Fibroblast of lung (primary cell): ENCODE results near the gene CTAG2. TPM values are rescaled to one million over a fixed set of nuclear protein-coding genes. Genes with fewer than 3 reads are reported as not detected.

Experiments used
- DNase-seq, 2 donors: peaks; one replicate each; pipeline versions ENCODE4 v3.0.0 to v3.0.0-alpha.2; 2010; ENCODE audit warnings: low read depth in 2 of 2
- H2AFZ ChIP-seq: 2 replicates; pipeline ENCODE4 v1.5.1; 2012; ENCODE audit warnings: low read length, control low read depth, inconsistent platforms
- H3K27ac ChIP-seq: 2 replicates; pipeline ENCODE4 v1.5.1; 2011; ENCODE audit warnings: low read length, control low read depth; ENCODE audit not compliant: insufficient read depth
- H3K27me3 ChIP-seq: 2 replicates; pipeline ENCODE4 v1.5.1; 2011; ENCODE audit warnings: mild to moderate bottlenecking, low read length; ENCODE audit not compliant: control insufficient read depth, insufficient read depth
- H3K36me3 ChIP-seq: 2 replicates; pipeline ENCODE4 v1.5.1; 2011; ENCODE audit warnings: low read length; ENCODE audit not compliant: control insufficient read depth, insufficient read depth
- H3K4me1 ChIP-seq: 2 replicates; pipeline ENCODE4 v1.5.1; 2011; ENCODE audit warnings: low read length; ENCODE audit not compliant: control insufficient read depth, insufficient read depth; ENCODE audit errors: extremely low read depth
- H3K4me2 ChIP-seq: 2 replicates; pipeline ENCODE4 v1.5.1; 2011; ENCODE audit warnings: low read length, control low read depth; ENCODE audit not compliant: insufficient read depth; ENCODE audit errors: extremely low read depth
- H3K4me3 ChIP-seq, 4 experiments: fragments of 200-600 bp in 1 of 4; sonication (generic) in 1 of 4; replicated peaks in 1 of 4; 2 replicates each; pipeline ENCODE4 v1.5.1; 2011 to 2016; ENCODE audit warnings: low read length in 4 of 4, low read depth in 3 of 4, mild to moderate bottlenecking in 3 of 4, control low read depth in 2 of 4, inconsistent platforms in 1 of 4, mixed read lengths in 1 of 4; ENCODE audit not compliant: insufficient read depth in 1 of 4; ENCODE audit errors: control extremely low read depth in 1 of 4
- H3K79me2 ChIP-seq: 2 replicates; pipeline ENCODE4 v1.5.1; 2012; ENCODE audit warnings: mild to moderate bottlenecking, low read length, inconsistent platforms; ENCODE audit not compliant: control insufficient read depth, insufficient read depth
- H3K9ac ChIP-seq: 2 replicates; pipeline ENCODE4 v1.5.1; 2011; ENCODE audit warnings: mild to moderate bottlenecking, low read length, control low read depth; ENCODE audit not compliant: insufficient read depth
- H3K9me3 ChIP-seq: 2 replicates; pipeline ENCODE4 v1.5.1; 2012; ENCODE audit warnings: low read depth, low read length; ENCODE audit not compliant: control insufficient read depth, insufficient read depth
- H4K20me1 ChIP-seq: 2 replicates; pipeline ENCODE4 v1.5.1; 2011; ENCODE audit warnings: low read length; ENCODE audit not compliant: control insufficient read depth, insufficient read depth; ENCODE audit errors: extremely low read depth
- CTCF ChIP-seq, 2 donors: IDR thresholded peaks in 1 of 2; conservative IDR thresholded peaks in 1 of 2; 1 replicate in 1 of 2; 2 replicates in 1 of 2; pipeline ENCODE4 v1.5.1; 2011 to 2012; ENCODE audit warnings: low read length in 2 of 2, control low read depth in 1 of 2, inconsistent platforms in 1 of 2, low read depth in 1 of 2, mild to moderate bottlenecking in 1 of 2
- EZH2 ChIP-seq: IDR thresholded peaks from 2 replicates; pipeline ENCODE4 v1.5.1; 2012; ENCODE audit warnings: low read length, control low read depth, mild to moderate bottlenecking; ENCODE audit errors: missing control alignments
- polyA plus RNA-seq, 2 donors: library from polyadenylated mRNA; depleted of rRNA in 1 of 2; stranded (reverse) in 1 of 2; unstranded in 1 of 2; fragments of >200 nt; gene quantifications; 2 replicates each; pipeline ENCODE4 v1.2.1, GENCODE V29; 2011 to 2012; ENCODE audit warnings: missing spikeins in 1 of 2
- total RNA-seq: library from RNA; depleted of rRNA; stranded (reverse); fragments of >200 nt; gene quantifications from 2 replicates; pipeline ENCODE4 v1.2.1, GENCODE V29; 2014

The CTAG2 gene
- total and polyA plus RNA-seq, 2 donors (not counting 1 experiment from before 2014, with no cell fraction given), result not detected

DNA sequence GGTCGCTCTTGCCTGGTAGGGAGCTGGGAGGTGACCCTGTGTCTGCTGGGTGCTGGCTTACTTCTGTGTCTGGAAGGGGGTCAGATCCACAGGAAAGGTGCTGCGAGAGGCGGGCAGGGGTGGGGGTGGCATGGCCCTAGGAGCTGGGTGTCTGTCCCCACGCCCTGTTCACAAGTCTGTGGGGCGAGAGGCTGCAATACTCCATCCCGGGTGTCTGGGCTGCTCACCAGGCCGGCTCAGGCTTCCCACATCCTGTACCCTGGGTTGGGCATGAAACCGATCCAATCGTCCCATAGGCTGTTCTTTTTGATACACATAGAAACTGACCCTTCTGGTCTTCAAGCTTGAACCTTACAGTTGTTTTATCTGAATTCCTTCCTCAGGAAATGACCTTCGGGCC lies 993 bp upstream of the CTAG2 start:
- no peak overlapping the region for H3K4me2 ChIP-seq
- H3K27ac ChIP-seq, result no peak overlapping the region

DNA sequence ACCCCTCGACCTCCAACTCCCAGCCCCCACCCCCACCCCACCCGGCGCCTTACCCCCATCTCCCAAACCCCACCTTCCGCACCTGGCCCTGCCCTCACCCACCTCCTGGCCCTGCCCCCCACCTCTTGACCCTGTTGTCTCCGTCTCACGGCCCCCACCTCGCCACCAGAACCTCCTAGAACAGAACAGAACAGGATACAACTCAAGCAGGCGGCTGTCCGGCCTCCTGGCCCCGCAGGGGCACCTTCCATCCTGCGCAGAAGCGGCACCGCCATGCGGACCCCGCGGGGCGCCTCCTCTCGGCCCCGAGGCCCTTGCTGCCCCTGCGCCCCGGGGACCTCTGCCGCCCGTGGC lies 354 bp downstream of the CTAG2 start:
- TF ChIP-seq CTCF (conservative IDR thresholded peaks at IDR 0.05 in 1 of 2, IDR thresholded peaks at IDR 0.05 in 1 of 2; ENCODE audit: low read depth in 1 of 2, low read length in 2 of 2), result no peak
- no peak for TF ChIP-seq EZH2
- Histone ChIP-seq H3K27me3 (no peaks in the 10 kb centered on the region), H3K27ac (no peak overlapping the region), H3K4me1 (no peaks in the 10 kb centered on the region), H3K9me3 (no peaks in the 10 kb centered on the region), H3K4me2 (no peak overlapping the region), H3K4me3 (no peak overlapping the region), H2AFZ (no peak overlapping the region), H3K79me2 (no peaks in the 10 kb centered on the region), H4K20me1 (no peaks in the 10 kb centered on the region), H3K36me3 (no peaks in the 10 kb centered on the region), H3K9ac (no peak overlapping the region)
- DNase-seq, result no peak

More for the DNA sequence above, 993 bp upstream of the CTAG2 start:
- Histone ChIP-seq H3K4me3 (no peak overlapping the region), H3K9me3 (no peaks in the 10 kb centered on the region), H3K79me2 (no peaks in the 10 kb centered on the region), H4K20me1 (no peaks in the 10 kb centered on the region), H3K36me3 (no peaks in the 10 kb centered on the region), H3K27me3 (no peaks in the 10 kb centered on the region), H3K9ac (no peak overlapping the region), H3K4me1 (no peaks in the 10 kb centered on the region), H2AFZ (no peak overlapping the region)
- DNase-seq, result no peak
- no peak for TF ChIP-seq CTCF (conservative IDR thresholded peaks at IDR 0.05 in 1 of 2, IDR thresholded peaks at IDR 0.05 in 1 of 2; ENCODE audit: low read depth in 1 of 2, low read length in 2 of 2)
- TF ChIP-seq EZH2, result no peak

DNA sequence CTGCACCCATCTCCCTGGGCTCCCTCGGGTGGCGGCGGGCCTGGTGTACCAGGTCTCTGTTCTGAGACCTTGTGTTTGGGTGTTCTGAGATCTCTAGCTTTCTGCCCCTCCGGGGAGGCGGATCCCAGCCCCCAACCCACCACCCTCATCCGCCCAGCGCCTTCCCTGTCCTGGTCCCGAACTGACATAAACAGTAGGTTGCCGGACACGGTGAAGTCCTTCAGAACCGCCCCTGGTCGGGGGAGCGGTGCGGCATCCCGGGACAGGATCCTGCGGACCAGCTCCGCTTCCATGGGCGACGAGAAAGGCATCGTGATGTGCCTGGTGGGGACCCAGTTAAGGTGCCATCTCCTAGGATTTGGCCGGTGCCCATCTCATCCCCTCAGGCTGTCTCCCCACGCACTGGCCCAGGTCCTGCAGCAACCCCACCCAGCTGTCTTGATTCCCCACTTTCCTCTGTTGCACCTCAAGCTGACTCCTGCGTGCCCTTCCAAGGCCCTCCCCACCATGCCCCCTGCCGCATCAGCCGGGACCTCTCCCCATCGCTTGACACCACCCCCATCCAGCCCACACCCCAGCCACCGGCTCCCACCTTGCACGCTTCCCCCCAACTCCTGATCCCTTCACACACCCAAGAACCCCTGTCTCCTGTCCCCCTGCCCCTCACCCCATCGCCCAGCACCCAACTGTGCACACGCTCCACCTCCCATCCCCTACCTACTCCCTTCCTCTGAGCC lies 900 bp downstream of the CTAG2 start:
- Histone ChIP-seq H2AFZ (no peak overlapping the region), H3K27me3 (no peaks in the 10 kb centered on the region), H3K4me2 (no peak overlapping the region), H4K20me1 (no peaks in the 10 kb centered on the region), H3K79me2 (no peaks in the 10 kb centered on the region), H3K9me3 (no peaks in the 10 kb centered on the region), H3K27ac (no peak overlapping the region), H3K4me1 (no peaks in the 10 kb centered on the region), H3K36me3 (no peaks in the 10 kb centered on the region), H3K4me3 (no peak overlapping the region), H3K9ac (no peak overlapping the region)
- DNase-seq, result no peak
- TF ChIP-seq CTCF (conservative IDR thresholded peaks at IDR 0.05 in 1 of 2, IDR thresholded peaks at IDR 0.05 in 1 of 2; ENCODE audit: low read depth in 1 of 2, low read length in 2 of 2) (no peak), EZH2 (no peak)
